22Rv1 (cell line): ENCODE measurements around the gene KIRREL3.

Experiments
- H3K27ac ChIP-seq: fragments of 450-650 bp; 2 replicates; pipeline ENCODE4 v1.5.1; 2017
- ZFX ChIP-seq: fragments of 450-650 bp; IDR thresholded peaks from 2 replicates; pipeline ENCODE4 v1.6.1; 2017; ENCODE audit warnings: antibody characterized with exemption, borderline replicate concordance
- TF ChIP-seq, protein P1 (sequence below): fragments of 450-650 bp; IDR thresholded peaks from 2 replicates; pipeline ENCODE4 v1.5.1; 2017; ENCODE audit warnings: mild to moderate bottlenecking

Gene KIRREL3

DNA sequence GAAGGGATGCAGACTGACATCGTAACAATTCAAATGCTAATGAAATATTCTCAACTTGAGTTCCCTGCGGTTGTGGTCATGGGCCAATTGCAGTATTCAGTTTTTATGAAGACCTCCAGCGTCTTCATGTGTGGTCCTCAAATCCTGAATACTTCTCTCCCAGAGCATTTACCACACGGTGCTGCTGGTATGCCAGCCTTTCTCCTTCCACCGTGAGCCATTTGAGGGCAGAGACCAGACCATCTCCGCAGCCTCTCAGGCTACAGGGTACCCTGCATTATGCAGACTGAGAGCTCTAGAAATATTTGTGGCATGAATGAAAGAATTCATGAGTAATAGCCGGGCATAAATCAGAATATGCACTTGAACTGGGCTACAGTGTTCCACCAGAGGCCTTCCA is 355.4 kb downstream of the KIRREL3 start:
- TF ChIP-seq, protein P1, sequence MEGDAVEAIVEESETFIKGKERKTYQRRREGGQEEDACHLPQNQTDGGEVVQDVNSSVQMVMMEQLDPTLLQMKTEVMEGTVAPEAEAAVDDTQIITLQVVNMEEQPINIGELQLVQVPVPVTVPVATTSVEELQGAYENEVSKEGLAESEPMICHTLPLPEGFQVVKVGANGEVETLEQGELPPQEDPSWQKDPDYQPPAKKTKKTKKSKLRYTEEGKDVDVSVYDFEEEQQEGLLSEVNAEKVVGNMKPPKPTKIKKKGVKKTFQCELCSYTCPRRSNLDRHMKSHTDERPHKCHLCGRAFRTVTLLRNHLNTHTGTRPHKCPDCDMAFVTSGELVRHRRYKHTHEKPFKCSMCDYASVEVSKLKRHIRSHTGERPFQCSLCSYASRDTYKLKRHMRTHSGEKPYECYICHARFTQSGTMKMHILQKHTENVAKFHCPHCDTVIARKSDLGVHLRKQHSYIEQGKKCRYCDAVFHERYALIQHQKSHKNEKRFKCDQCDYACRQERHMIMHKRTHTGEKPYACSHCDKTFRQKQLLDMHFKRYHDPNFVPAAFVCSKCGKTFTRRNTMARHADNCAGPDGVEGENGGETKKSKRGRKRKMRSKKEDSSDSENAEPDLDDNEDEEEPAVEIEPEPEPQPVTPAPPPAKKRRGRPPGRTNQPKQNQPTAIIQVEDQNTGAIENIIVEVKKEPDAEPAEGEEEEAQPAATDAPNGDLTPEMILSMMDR: no peak
- TF ChIP-seq ZFX: no peak
- H3K27ac ChIP-seq: no peak overlapping the region

DNA sequence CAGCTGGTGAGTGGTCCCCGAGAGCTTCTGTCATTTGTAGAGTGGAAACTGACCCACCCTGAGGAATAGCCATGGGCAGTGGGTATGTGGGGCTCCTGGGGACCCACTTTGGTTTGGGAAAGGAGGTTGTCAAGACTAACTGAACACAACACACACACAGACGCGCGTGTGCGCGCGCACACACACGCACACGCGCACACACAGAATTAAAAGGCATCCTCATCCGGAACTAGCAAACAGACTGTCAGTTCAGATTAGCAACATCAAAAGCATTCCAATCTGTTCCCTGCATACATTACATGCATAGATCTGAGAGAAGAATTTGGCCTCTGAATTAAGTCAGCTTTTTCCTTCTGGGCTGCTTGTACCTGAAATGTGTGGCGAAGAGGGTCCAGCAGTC is 360.4 kb downstream of the KIRREL3 start:
- H3K27ac ChIP-seq: no peak overlapping the region
- TF ChIP-seq, protein P1: no peak

DNA sequence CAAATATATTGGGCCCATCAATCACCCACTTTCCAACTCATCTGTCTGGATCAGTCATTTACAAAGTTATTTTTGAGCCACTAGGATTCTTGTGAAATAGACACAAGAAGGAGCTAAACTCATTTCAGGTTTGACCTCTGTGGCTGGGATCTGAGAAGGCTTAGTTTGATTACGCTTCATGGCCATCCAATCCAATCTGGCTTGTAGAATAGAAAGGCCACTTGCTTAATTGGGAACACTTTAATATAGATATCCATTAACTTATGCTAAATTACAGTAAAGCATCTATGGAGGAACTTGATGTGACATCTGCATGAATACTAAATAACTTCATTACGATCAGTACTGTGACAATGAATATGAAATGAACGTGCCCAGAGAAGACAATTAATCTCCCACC is 360.9 kb downstream of the KIRREL3 start:
- no peak overlapping the region for H3K27ac ChIP-seq
- TF ChIP-seq, protein P1: no peak
- TF ChIP-seq ZFX: no peak

DNA sequence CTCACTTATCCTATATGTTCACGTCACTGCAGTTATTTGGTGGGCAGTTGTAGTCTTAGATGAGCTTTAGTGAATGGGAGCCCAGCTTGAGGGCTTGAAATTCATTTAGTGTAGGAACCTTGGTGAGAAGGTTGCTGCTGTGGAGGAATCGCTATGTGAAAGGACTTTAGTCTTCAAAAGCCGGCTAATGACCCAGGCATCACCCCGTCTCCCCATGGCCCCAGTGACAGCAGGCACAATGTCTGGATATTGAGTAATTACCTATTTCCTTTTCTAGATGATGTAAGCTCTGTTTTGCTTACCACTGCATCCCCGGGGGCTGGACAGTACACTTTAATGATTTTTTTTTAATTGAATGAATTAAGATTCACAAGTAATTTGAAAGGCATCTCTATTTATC is 361.9 kb downstream of the KIRREL3 start:
- no peak for TF ChIP-seq ZFX
- TF ChIP-seq, protein P1: no peak
- H3K27ac ChIP-seq: no peak overlapping the region

DNA sequence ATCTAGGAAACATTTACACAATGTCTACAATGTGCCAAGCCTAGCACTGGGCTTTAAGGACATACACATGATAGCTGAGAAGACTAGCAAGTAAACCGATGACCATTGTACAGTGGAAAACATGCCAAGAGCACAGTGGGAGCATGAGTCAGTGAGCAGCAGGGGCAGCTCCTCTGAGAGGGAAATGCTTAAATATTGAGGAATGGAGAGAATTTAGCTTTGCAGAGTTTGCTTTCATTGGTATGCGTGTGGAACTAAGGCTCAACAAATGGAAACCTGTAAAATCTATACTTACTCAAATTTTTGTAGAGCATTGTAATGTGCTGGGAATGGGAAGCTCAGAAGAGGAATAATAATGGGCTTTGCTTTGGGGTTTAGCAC is 362.8 kb downstream of the KIRREL3 start:
- TF ChIP-seq ZFX: no peak
- TF ChIP-seq, protein P1: no peak
- no peak overlapping the region for H3K27ac ChIP-seq

DNA sequence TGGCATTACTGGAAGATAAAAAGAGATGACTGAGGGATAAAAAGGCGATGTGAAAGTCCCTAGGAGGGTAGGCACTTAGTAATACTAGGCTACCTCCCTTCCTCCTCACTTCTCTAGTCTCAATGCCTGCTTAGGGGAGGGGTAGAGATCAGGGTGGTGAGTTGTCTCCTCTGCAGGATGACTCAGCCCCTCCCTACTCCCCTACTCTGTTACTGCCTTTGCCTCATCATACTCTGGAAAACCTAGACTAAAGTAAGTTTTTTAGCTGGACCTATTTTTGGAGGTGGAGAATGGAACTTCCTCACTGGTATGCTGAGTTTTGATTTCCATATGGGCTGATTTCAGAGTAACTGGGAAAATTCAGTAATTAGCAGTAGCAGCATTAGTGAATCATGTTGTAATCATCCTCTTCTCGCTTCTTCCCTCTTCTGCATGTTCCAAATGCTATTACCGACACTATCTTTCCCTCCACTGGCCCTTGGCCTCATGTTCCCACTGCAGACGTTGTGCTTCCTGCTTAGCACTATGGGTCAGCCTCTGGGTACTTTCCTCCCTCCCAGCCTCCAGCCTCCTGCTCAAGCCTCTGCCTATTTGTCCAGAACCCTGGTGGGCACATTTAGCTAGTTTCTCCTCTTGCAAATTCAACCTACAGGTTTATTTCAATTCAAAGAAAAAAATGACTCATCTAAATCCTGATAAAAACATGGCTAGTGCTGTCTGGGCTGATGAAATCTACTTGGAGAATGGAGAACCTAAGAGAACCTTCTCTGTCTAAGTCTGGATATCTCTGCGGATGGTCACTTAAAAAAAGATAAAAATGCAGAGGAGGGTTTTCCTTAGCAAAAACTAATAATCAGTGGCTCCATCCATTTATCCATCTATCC is 363.4 kb downstream of the KIRREL3 start:
- TF ChIP-seq ZFX: no peak
- TF ChIP-seq, protein P1: no peak
- no peak overlapping the region for H3K27ac ChIP-seq

DNA sequence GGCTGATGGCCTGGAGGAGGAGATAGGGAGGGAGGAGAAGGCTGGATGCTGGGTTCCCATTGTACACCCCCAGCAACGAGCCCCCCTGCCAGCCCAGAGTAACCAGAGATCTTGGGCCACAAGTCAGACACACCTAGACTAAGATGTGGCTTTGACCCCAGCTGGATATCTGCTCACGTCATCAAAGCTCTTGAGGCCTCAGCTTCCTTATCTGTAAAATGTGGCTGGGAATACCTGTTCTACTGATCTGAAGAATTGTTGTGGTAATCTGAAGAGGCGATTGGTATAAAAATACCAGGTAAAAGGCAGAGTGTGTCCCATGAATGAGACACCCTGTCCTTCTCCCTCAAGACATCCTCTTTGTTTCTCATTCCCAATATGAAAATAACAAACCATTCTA is 365.1 kb downstream of the KIRREL3 start:
- H3K27ac ChIP-seq: no peak overlapping the region
- no peak for TF ChIP-seq ZFX
- TF ChIP-seq, protein P1: no peak
